GM18520 (cell line): Measurements from ENCODE around the gene AGTPBP1.

ENCODE experiments used
- ATAC-seq: cut with Tn5 transposase; IDR thresholded peaks from one replicate; pipeline ENCODE4 v1.9.1; 2021; ENCODE audit not compliant: unreplicated experiment

The AGTPBP1 gene

GRCh38 chr9:85541876-85542275, 199.9 kb downstream of the AGTPBP1 start:
- ATAC-seq, result no peak

DNA sequence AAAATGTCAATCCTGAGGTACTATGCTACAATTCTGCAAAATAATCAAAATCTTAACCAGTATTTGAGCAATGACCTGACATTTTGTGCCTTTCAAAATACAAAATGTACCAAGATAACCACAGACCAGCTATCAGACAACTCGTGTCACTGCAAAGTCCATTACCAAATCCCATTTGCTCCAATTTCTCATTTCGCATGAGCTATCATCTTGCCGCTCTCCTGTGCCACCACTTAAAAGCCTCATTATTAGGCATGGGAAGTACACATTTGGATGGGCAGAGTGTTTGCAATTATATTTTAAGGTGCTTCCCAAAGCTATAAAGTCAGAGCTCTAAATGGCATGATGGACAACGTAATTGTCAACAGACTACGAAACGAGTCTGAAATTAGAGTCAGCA, 205.2 kb downstream of the AGTPBP1 start:
- ATAC-seq, result no peak

DNA sequence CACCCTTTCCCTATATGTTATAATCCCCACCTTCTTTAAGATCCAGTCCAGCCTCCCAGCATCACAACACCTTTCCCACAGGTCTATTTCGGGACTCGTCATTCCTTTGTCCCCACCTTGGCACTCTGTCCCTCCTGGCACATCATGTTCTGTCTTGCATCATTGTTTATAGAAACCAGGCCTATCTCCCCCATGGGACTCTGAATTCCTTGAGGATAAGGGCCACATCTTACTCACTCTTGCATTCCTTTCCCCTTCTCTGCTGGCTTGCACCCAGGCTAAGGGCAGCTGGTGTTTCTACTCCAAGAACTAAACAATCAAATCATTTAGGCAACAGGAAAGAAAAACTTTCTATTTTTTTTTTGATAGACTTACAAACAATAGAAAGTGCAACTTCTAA, 205.7 kb downstream of the AGTPBP1 start:
- no peak for ATAC-seq

- no peak for ATAC-seq
These were observed 207.4 kb downstream of the AGTPBP1 start for GRCh38 chr9:85534340-85534739.

- no peak for ATAC-seq
These were observed 208.2 kb downstream of the AGTPBP1 start for GRCh38 chr9:85533538-85533937.

GRCh38 chr9:85530721-85531120, 211.0 kb downstream of the AGTPBP1 start:
- no peak for ATAC-seq

GRCh38 chr9:85528607-85529006, 213.1 kb downstream of the AGTPBP1 start:
- no peak for ATAC-seq

DNA sequence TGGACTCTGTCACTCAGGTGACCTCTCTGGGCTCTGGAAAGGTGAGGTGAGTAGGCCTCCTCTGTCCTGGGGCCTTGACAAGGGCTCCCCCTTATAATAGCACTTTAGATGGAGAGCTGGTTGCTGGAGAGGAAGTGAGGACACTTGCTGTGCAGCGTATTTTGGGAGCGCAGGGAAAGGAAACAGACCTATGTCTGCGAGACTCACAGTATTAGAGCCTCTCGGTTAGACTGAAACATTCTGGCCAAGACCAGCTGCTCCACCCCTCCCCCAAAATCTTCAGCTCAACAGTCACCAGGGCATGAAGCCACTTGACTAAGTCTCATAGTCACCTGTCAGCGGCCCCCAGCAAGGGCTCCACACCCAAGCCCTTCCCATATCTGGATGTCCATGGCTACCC, 213.6 kb downstream of the AGTPBP1 start:
- ATAC-seq, result no peak

- ATAC-seq, result no peak
These were observed 214.3 kb downstream of the AGTPBP1 start for GRCh38 chr9:85527331-85528020.

GRCh38 chr9:85524531-85524930, 217.2 kb downstream of the AGTPBP1 start:
- ATAC-seq, result no peak

- no peak for ATAC-seq
These were observed 218.6 kb downstream of the AGTPBP1 start for GRCh38 chr9:85523202-85523601.

DNA sequence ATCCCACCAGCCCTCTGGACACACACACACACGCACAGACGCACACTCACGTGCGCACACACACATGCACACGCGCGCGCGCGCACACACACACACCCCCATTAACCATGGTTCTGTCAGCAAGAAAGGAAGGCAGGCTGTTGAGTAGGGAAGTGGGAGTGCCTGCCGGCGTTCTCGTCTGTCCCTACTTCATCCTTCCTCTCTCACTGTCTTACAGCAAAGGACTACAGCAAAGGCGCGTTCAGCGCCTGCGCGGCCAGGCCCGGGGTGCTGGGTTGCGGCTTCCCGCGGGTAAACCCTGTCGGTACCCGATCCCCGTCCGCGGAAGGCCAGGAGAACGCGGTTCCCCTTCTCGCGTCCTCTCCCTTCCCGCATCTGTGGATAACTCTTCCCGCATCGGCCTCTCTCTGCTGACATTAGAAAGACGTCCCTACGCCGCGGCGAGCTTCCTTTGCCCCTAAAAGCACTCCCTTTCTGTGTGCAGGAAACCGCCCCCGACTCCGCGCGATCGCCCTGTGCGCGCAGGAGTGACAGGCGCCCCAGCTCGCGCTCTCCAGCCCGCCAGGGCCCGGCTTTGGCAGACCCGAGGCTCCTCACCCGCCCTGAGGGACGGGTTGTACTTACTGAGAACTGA, 219.2 kb downstream of the AGTPBP1 start:
- ATAC-seq, result no peak

DNA sequence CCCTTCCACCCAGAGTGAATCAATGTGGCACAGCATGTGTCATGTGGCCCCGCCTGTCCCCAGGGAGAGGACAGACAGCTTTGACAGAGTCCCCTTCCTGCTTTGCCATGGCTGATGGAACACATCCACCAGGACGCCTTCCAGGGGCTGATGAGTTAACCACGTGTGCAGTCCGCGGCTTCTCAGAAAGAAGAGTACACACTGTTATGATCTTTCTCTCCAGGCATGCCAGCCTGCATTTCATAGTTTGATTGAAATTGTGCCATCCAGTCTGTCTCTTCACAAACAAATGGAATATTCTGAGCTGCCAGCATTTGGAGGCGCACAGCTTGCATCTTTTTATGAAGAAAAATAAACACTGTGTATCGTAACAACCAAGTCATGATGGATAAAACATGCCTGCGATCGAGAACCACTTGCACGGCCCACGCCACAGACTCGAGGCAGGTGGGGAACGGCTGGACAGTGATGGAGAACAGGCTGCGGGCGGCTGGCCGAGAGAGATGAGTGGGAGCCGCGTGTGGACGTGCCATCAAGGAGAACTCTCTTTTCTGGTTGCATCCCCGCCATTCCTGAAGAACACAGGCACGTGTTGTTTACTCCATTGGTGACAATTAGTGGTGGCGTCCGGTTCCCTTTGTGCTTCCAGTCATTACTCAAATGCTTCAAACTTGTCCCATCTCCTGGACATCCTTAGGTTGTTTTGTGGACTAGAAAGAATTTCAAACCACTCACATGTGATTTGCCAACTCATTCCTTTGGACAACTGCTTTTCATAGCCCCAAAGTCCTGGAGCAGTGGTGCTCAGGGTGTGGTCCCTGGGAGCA, 220.2 kb downstream of the AGTPBP1 start:
- ATAC-seq, result no peak

DNA sequence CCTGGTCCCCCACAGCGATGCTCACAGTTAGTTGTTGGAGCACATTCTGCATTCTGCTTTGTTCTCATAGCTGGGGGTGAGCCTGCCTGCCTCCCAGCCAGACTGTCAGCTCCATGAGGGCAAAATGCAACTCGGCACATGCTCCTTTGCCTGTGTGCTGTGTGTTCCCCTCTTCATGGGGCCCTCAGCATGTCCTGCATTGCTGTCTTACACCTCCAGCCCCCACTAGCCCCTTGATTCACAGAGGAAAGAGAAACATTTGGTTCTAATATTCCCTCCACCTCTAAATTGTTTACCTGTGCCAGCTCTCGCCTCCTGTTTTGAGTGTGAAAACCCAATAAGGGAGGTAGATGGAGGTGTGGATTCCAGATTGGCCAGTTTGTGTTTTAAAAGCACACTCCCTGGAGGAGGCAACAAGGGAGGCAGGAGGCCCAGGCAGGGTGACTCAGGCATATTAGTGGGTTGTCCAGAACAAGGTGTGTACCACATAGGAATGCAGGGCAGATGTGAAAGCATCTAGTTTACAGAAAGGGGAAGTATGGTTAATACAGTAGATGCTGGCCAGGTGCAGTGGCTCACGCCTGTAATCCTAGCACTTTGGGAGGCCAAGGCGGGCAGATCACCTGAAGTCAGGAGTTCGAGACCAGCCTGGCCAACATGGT, 224.6 kb downstream of the AGTPBP1 start:
- no peak for ATAC-seq

DNA sequence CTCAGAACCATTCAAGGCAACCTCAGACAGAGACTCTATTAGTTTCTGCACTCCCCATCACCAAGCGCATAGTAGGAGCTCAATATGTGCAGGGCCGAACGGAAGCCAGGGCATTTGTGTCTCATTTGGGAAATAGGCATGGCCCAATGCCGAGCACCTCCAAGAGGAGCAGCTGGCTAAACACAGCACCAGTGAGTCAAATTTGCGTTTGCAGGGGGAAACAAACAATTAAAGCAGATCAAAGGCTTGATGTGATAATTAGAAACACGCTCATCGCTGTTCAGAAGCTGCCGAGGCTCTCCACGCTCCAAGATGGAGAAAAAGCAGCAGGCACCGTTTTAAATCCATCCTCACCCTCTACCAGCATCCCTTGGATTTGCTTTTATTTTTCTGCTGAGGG, 225.3 kb downstream of the AGTPBP1 start:
- no peak for ATAC-seq

DNA sequence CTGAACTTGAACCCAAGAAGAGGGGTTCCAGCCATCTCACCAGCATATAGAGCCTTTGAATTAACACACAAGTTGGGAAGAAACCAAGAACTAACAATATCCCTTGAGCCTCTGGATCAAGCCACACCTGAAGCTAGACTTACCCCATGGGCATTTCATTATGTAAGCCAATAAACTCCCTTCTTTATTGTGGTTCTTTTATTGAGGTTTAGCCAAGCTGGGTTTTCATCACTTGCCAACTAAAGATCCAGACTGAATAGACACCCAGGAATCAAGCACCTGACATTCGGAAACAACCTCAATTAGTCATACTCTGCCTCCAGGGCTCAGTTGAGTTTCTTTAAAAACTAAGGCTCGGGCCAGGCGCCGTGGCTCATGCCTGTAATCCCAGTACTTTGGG, 226.7 kb downstream of the AGTPBP1 start:
- no peak for ATAC-seq

GRCh38 chr9:85514256-85514655, 227.5 kb downstream of the AGTPBP1 start:
- ATAC-seq, result no peak

GRCh38 chr9:85511746-85512145, 230.0 kb downstream of the AGTPBP1 start:
- no peak for ATAC-seq

DNA sequence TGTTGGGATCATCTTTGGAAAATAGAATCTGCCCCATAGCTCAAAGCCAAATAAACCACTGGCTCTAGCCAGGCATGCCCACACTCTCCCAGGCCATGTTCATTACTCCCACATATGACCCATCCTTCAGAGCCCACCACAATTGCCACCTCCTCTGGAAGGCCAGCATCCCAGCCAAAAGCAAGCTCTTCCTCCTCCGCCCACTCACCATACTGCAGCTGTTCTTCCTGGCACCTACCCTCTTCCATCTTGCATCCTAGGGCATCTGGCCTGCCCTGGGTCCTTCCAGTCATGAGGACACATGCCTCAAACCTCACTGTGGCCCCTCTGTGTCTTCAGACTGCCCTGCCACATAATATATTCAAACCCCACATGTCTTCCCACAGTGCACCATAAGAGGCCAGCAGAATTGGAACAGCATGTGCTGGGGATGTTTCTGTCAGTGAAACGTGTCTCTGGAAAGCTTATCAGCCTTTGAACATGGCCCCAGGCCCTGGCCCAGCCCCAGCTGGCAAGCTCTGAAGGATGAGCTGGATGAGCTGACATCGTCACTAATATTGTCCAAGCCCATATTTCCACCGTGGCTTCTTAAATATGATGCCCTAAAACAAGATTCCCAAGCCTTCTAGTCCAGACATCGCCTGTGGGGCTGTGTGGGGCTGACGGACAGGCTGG, 230.8 kb downstream of the AGTPBP1 start:
- no peak for ATAC-seq

DNA sequence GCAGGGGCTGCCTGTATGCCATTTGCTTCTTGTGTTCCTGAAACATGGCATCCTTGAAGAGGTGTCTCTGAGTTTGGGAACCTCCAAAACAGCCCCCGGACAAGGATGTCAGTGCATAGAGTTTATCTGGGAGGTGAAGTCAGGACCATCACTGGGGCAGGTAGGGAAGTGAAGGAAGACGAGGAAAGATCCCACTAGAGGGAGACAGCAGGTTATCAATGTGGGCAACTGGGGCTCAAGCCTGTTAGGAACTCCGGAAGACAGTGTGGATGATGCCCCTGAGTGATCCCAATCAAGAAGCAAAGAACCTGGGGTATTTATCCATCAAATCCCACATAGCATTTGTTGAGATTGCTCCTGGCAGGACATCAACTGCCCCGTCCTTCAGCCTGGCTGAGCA, 233.1 kb downstream of the AGTPBP1 start:
- ATAC-seq, result no peak

DNA sequence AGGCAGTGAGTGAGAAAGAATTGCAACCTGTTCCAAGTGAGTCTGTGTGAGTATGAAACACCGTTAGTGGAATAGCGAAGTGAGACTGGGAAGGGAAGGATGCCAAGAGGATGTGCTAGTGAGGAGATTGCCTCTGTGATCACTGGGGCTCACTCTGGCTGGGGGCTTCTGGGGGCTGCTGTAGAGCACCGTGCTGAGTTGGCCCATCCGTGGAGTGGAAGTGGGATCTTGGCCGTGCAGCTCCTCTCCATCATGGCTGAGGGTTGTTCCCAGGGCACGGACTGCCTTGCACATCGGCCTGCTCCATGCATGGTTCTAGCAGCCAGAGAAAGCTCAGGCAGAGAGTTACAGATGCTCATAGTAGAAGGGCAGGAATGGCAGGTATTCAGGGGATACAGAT, 236.1 kb downstream of the AGTPBP1 start:
- no peak for ATAC-seq
